ENCODE results near the gene EEA1. TPM values are rescaled to one million over a fixed set of nuclear protein-coding genes. Genes with fewer than 3 reads are reported as not detected.

Gene EEA1
- total RNA-seq, 1 donor from 2014 or later = 31.1 TPM

- Mint-ChIP-seq H3K36me3 (ENCODE audit: unreplicated experiment) (no peaks in the 10 kb centered on the region), H3K27ac (ENCODE audit: unreplicated experiment) (no peak overlapping the region), H3K27me3 (ENCODE audit: unreplicated experiment) (no peaks in the 10 kb centered on the region), H3K9me3 (ENCODE audit: unreplicated experiment) (peaks cover 6% of the 10 kb centered on the region), H3K4me1 (ENCODE audit: unreplicated experiment) (peaks cover 5% of the 10 kb centered on the region), H3K4me3 (ENCODE audit: unreplicated experiment) (no peak overlapping the region)
- DNase-seq (ENCODE audit: extremely low spot score, unreplicated experiment) = peak; percentile 27
- TF ChIP-seq, protein P1, sequence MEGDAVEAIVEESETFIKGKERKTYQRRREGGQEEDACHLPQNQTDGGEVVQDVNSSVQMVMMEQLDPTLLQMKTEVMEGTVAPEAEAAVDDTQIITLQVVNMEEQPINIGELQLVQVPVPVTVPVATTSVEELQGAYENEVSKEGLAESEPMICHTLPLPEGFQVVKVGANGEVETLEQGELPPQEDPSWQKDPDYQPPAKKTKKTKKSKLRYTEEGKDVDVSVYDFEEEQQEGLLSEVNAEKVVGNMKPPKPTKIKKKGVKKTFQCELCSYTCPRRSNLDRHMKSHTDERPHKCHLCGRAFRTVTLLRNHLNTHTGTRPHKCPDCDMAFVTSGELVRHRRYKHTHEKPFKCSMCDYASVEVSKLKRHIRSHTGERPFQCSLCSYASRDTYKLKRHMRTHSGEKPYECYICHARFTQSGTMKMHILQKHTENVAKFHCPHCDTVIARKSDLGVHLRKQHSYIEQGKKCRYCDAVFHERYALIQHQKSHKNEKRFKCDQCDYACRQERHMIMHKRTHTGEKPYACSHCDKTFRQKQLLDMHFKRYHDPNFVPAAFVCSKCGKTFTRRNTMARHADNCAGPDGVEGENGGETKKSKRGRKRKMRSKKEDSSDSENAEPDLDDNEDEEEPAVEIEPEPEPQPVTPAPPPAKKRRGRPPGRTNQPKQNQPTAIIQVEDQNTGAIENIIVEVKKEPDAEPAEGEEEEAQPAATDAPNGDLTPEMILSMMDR (IDR thresholded peaks at IDR 0.05) = no peak
Observed at GRCh38 chr12:92729773-92730305, 199.3 kb downstream of the EEA1 start.

GRCh38 chr12:92726850-92727249 lies 202.2 kb downstream of the EEA1 start:
- H3K4me1 Mint-ChIP-seq (ENCODE audit: unreplicated experiment) = no peaks in the 10 kb centered on the region
- peaks cover 8% of the 10 kb centered on the region for H3K9me3 Mint-ChIP-seq (ENCODE audit: unreplicated experiment)
- no peak overlapping the region for H3K4me3 Mint-ChIP-seq (ENCODE audit: unreplicated experiment)

DNA sequence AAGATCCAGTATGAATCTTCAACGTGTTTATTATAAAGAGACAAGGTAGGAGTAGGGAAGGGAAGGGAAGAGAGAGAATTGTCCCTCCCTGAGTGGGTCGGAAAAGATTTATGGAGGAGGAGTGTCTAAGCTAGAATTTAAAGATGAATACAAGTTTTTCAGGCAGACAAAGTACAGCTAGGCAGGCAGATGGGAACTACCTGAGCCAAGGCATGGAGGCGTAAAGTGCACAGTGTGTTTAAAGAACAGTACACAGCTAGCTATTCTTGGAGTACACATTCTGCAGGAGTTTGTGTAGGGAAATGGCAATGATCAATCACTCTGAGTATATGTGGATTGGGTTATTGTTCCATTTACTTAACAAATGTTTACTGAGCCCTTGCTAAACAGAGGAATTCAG lies 206.2 kb downstream of the EEA1 start:
- Mint-ChIP-seq H3K4me3 (ENCODE audit: unreplicated experiment) (no peak overlapping the region), H3K27ac (ENCODE audit: unreplicated experiment) (no peak overlapping the region), H3K9me3 (ENCODE audit: unreplicated experiment) (peaks cover 8% of the 10 kb centered on the region), H3K36me3 (ENCODE audit: unreplicated experiment) (no peaks in the 10 kb centered on the region), H3K4me1 (ENCODE audit: unreplicated experiment) (no peaks in the 10 kb centered on the region), H3K27me3 (ENCODE audit: unreplicated experiment) (no peaks in the 10 kb centered on the region)
- TF ChIP-seq, protein P1 (IDR thresholded peaks at IDR 0.05) = no peak
- no peak for DNase-seq (ENCODE audit: extremely low spot score, unreplicated experiment)

More at GRCh38 chr12:92726850-92727249, 202.2 kb downstream of the EEA1 start:
- no peak for DNase-seq (ENCODE audit: extremely low spot score, unreplicated experiment)
- H3K36me3 Mint-ChIP-seq (ENCODE audit: unreplicated experiment) = no peaks in the 10 kb centered on the region
- TF ChIP-seq, protein P1 (IDR thresholded peaks at IDR 0.05) = no peak
- H3K27me3 Mint-ChIP-seq (ENCODE audit: unreplicated experiment) = no peaks in the 10 kb centered on the region
- no peak overlapping the region for H3K27ac Mint-ChIP-seq (ENCODE audit: unreplicated experiment)

- Mint-ChIP-seq H3K4me3 (ENCODE audit: unreplicated experiment) (no peak overlapping the region), H3K9me3 (ENCODE audit: unreplicated experiment) (peaks cover 8% of the 10 kb centered on the region), H3K27me3 (ENCODE audit: unreplicated experiment) (no peaks in the 10 kb centered on the region), H3K36me3 (ENCODE audit: unreplicated experiment) (no peaks in the 10 kb centered on the region), H3K27ac (ENCODE audit: unreplicated experiment) (no peak overlapping the region), H3K4me1 (ENCODE audit: unreplicated experiment) (no peaks in the 10 kb centered on the region)
- TF ChIP-seq, protein P1 (IDR thresholded peaks at IDR 0.05) = no peak
- DNase-seq (ENCODE audit: extremely low spot score, unreplicated experiment) = no peak
Observed at GRCh38 chr12:92721656-92722055, 207.4 kb downstream of the EEA1 start.

DNA sequence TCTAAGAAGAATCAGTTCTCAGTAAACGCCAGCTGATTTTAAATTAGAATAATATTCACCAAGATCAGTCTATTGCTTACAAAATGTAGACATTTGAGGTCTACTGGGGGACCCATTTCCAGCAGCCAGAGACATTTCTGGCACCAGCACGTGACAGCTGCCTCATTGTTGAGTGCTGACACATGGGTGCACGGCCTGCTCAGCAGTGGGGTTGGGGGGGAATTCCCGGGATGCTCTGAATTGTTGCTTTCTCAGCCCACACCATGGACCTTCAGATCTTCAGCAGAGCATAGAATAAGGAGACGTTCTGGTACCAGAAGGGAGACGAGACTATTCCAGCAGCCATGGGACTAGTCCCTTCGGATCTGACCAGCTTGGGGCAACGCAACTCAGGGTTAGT lies 208.0 kb downstream of the EEA1 start:
- H3K27ac Mint-ChIP-seq (ENCODE audit: unreplicated experiment) = no peak overlapping the region
- H3K36me3 Mint-ChIP-seq (ENCODE audit: unreplicated experiment) = no peaks in the 10 kb centered on the region
- no peak overlapping the region for H3K4me3 Mint-ChIP-seq (ENCODE audit: unreplicated experiment)
- H3K4me1 Mint-ChIP-seq (ENCODE audit: unreplicated experiment) = no peaks in the 10 kb centered on the region
- TF ChIP-seq, protein P1 (IDR thresholded peaks at IDR 0.05) = no peak
- no peaks in the 10 kb centered on the region for H3K27me3 Mint-ChIP-seq (ENCODE audit: unreplicated experiment)
- H3K9me3 Mint-ChIP-seq (ENCODE audit: unreplicated experiment) = peaks cover 8% of the 10 kb centered on the region
- DNase-seq (ENCODE audit: extremely low spot score, unreplicated experiment) = no peak

Other genes with a start within 250 kb of the EEA1 start
- not detected in 2 replicates for gene PLEKHG7, start 226.3 kb downstream of the EEA1 start, total RNA-seq